H1 (cell line): ENCODE data around the gene CIITA. TPM values are rescaled to one million over a fixed set of nuclear protein-coding genes. Genes with fewer than 3 reads are reported as not detected.

ENCODE experiments used
- CTCF ChIA-PET: fragments of 300-600 bp; sonication (Branson Sonifier 250); formaldehyde crosslinking; loops from one replicate; lab custom pipeline; 2021; ENCODE audit not compliant: partially characterized antibody; lab: Charles Lee
- POLR2A ChIA-PET: fragments of 300-600 bp; sonication (Branson Sonifier 250); formaldehyde crosslinking; loops from one replicate; lab custom pipeline; 2021; ENCODE audit warnings: inconsistent platforms; ENCODE audit not compliant: partially characterized antibody; lab: Charles Lee
- DNase-seq, 2 experiments: peaks; one replicate each; pipeline versions ENCODE4 v3.0.0 to v3.0.0-alpha.2; 2010 to 2022; ENCODE audit warnings: low spot score in 2 of 2, low read depth in 1 of 2, mixed read lengths in 1 of 2
- FAIRE-seq: peaks from 2 replicates; lab custom pipeline; 2011; peaks lifted over from hg19 to GRCh38; lab: Jason Lieb, UNC
- H2AFZ ChIP-seq: 2 replicates; pipeline ENCODE4 v1.8.1; 2012; ENCODE audit warnings: low read length, inconsistent platforms
- H2AK5ac ChIP-seq: 2 replicates; pipeline ENCODE4 v1.6.1; 2013; ENCODE audit warnings: low read depth, low read length
- H2BK120ac ChIP-seq: replicated peaks from 2 replicates; pipeline ENCODE3; 2013; ENCODE audit warnings: low read depth, low read length, inconsistent platforms
- H2BK12ac ChIP-seq: 2 replicates; pipeline ENCODE4 v1.6.1; 2013; ENCODE audit warnings: low read depth, low read length
- H2BK15ac ChIP-seq: 2 replicates; pipeline ENCODE4 v1.6.1; 2013; ENCODE audit warnings: low read length
- H2BK20ac ChIP-seq: 2 replicates; pipeline ENCODE4 v1.6.1; 2013; ENCODE audit warnings: low read length
- H2BK5ac ChIP-seq: 2 replicates; pipeline ENCODE4 v1.6.1; 2013; ENCODE audit warnings: low read depth, low read length
- H3K14ac ChIP-seq: 2 replicates; pipeline ENCODE4 v1.6.1; 2013; ENCODE audit warnings: inconsistent platforms; ENCODE audit not compliant: insufficient read length
- H3K18ac ChIP-seq: 2 replicates; pipeline ENCODE4 v1.6.1; 2013; ENCODE audit warnings: low read length; ENCODE audit errors: extremely low read depth
- H3K23ac ChIP-seq: 2 replicates; pipeline ENCODE4 v1.6.1; 2013; ENCODE audit warnings: inconsistent platforms; ENCODE audit not compliant: insufficient read length
- H3K23me2 ChIP-seq: 2 replicates; pipeline ENCODE4 v1.6.1; 2013; ENCODE audit warnings: low read depth, low read length
- H3K27ac ChIP-seq: 2 replicates; pipeline ENCODE4 v1.6.1; 2011; ENCODE audit warnings: low read depth, low read length, inconsistent platforms
- H3K27me3 ChIP-seq, 4 experiments: replicated peaks in 1 of 4; 1 replicate in 1 of 4; 2 replicates in 3 of 4; pipeline versions ENCODE4 v1.6.1 to v1.8.1; 2011 to 2013; ENCODE audit warnings: low read length in 3 of 4, mild to moderate bottlenecking in 3 of 4, inconsistent platforms in 2 of 4, mixed read lengths in 2 of 4, moderate library complexity in 1 of 4; ENCODE audit not compliant: control insufficient read depth in 3 of 4, insufficient read depth in 3 of 4; ENCODE audit errors: extremely low read depth in 1 of 4
- H3K36me3 ChIP-seq, 4 experiments: 2 replicates each; pipeline versions ENCODE4 v1.6.1 to v1.8.1; 2011 to 2013; ENCODE audit warnings: mild to moderate bottlenecking in 4 of 4, low read length in 3 of 4, moderate library complexity in 2 of 4, control low read depth in 1 of 4, inconsistent platforms in 1 of 4; ENCODE audit not compliant: insufficient read depth in 4 of 4, control insufficient read depth in 2 of 4
- H3K4ac ChIP-seq: replicated peaks from 2 replicates; pipeline ENCODE3; 2013; ENCODE audit warnings: low read length, low read depth, mixed read lengths, inconsistent platforms; ENCODE audit not compliant: insufficient read length
- H3K4me1 ChIP-seq, 4 experiments: replicated peaks in 1 of 4; 1 replicate in 1 of 4; 2 replicates in 3 of 4; pipeline versions ENCODE4 v1.6.1 to v1.8.1; 2011 to 2013; ENCODE audit warnings: low read length in 3 of 4, inconsistent platforms in 2 of 4, mixed read lengths in 1 of 4; ENCODE audit not compliant: insufficient read depth in 4 of 4, control insufficient read depth in 3 of 4
- H3K4me2 ChIP-seq, 2 experiments: 2 replicates each; pipeline versions ENCODE4 v1.6.1 to v1.8.1; 2011 to 2013; ENCODE audit warnings: low read depth in 2 of 2, low read length in 2 of 2, control low read depth in 1 of 2, inconsistent platforms in 1 of 2, mild to moderate bottlenecking in 1 of 2; ENCODE audit not compliant: insufficient read depth in 1 of 2
- H3K4me3 ChIP-seq, 4 experiments: fragments of 200-600, 300-600 bp in 1 of 4; sonication (generic), shearing (Covaris generic), sonication (Bioruptor Twin) in 1 of 4; 2 replicates each; pipeline versions ENCODE4 v1.5.1 to v1.8.1; 2011 to 2016; ENCODE audit warnings: low read length in 4 of 4, low read depth in 3 of 4, control low read depth in 2 of 4, inconsistent platforms in 2 of 4, mild to moderate bottlenecking in 2 of 4, mixed read lengths in 1 of 4, moderate library complexity in 1 of 4; ENCODE audit not compliant: insufficient read depth in 2 of 4; ENCODE audit errors: extremely low read depth in 1 of 4
- H3K56ac ChIP-seq: replicated peaks from 2 replicates; pipeline ENCODE3; 2013; ENCODE audit warnings: low read depth, mild to moderate bottlenecking, mixed read lengths, low read length, inconsistent platforms; ENCODE audit not compliant: insufficient read length
- H3K79me1 ChIP-seq: 2 replicates; pipeline ENCODE4 v1.6.1; 2013; ENCODE audit warnings: low read depth, low read length, control low read depth
- H3K79me2 ChIP-seq, 2 experiments: 2 replicates each; pipeline versions ENCODE4 v1.6.1 to v1.8.1; 2012 to 2013; ENCODE audit warnings: low read length in 2 of 2, mild to moderate bottlenecking in 2 of 2, inconsistent platforms in 1 of 2; ENCODE audit not compliant: insufficient read depth in 2 of 2, control insufficient read depth in 1 of 2
- H3K9ac ChIP-seq, 4 experiments: replicated peaks in 1 of 4; 1 replicate in 1 of 4; 2 replicates in 3 of 4; pipeline versions ENCODE4 v1.6.1 to v1.8.1; 2011 to 2013; ENCODE audit warnings: low read depth in 3 of 4, low read length in 3 of 4, control low read depth in 2 of 4, mild to moderate bottlenecking in 2 of 4, moderate library complexity in 2 of 4, inconsistent platforms in 1 of 4; ENCODE audit errors: extremely low read depth in 1 of 4
- H3K9me3 ChIP-seq, 2 experiments: 2 replicates each; pipeline versions ENCODE4 v1.6.1 to v1.8.1; 2012 to 2013; ENCODE audit warnings: mild to moderate bottlenecking in 2 of 2, moderate library complexity in 2 of 2, control low read depth in 1 of 2, inconsistent platforms in 1 of 2, low read depth in 1 of 2, low read length in 1 of 2, mixed read lengths in 1 of 2; ENCODE audit not compliant: insufficient read depth in 2 of 2
- H4K20me1 ChIP-seq, 2 experiments: replicated peaks in 1 of 2; 2 replicates each; pipeline versions ENCODE3 to v1.8.1; 2011 to 2013; ENCODE audit warnings: inconsistent platforms in 2 of 2, low read length in 2 of 2, mild to moderate bottlenecking in 1 of 2; ENCODE audit not compliant: insufficient read depth in 2 of 2, control insufficient read depth in 1 of 2
- H4K5ac ChIP-seq: 2 replicates; pipeline ENCODE4 v1.6.1; 2013; ENCODE audit warnings: low read length, low read depth, mixed read lengths, inconsistent platforms; ENCODE audit not compliant: insufficient read length
- H4K8ac ChIP-seq: 2 replicates; pipeline ENCODE4 v1.8.0; 2013; ENCODE audit warnings: mild to moderate bottlenecking, moderate library complexity, low read length, inconsistent platforms; ENCODE audit not compliant: insufficient read depth; ENCODE audit errors: extremely low read depth
- H4K91ac ChIP-seq: replicated peaks from 2 replicates; pipeline ENCODE3; 2013; ENCODE audit warnings: low read length, mixed read lengths, inconsistent platforms; ENCODE audit not compliant: insufficient read length
- BACH1 ChIP-seq: IDR thresholded peaks from 2 replicates; pipeline ENCODE4 v1.6.1; 2012; ENCODE audit warnings: low read length, improper control_type of control experiment
- BCL11A ChIP-seq, 2 experiments: IDR thresholded peaks; one replicate each; pipeline ENCODE4 v1.6.1; 2011; ENCODE audit warnings: low read depth in 2 of 2, low read length in 2 of 2, mild to moderate bottlenecking in 2 of 2
- HDAC2 ChIP-seq, 2 experiments: fragments of 300-600 bp in 1 of 2; sonication (generic) in 1 of 2; IDR thresholded peaks; 2 replicates each; pipeline ENCODE4 v1.6.1; 2011 to 2012; ENCODE audit warnings: low read depth in 2 of 2, low read length in 2 of 2, mild to moderate bottlenecking in 2 of 2, moderate library complexity in 2 of 2, borderline replicate concordance in 1 of 2, inconsistent platforms in 1 of 2
- JUND ChIP-seq: IDR thresholded peaks from 2 replicates; pipeline ENCODE4 v1.6.1; 2011; ENCODE audit warnings: mild to moderate bottlenecking, improper control_type of control experiment, low read length
- KDM4A ChIP-seq: IDR thresholded peaks from one replicate; pipeline ENCODE4 v1.7.1; 2012; ENCODE audit warnings: low read depth, mild to moderate bottlenecking, moderate library complexity, low read length, inconsistent platforms; ENCODE audit not compliant: severe bottlenecking
- RFX5 ChIP-seq: IDR thresholded peaks from 2 replicates; pipeline ENCODE4 v1.6.1; 2011; ENCODE audit warnings: low read depth, low read length, improper control_type of control experiment, borderline replicate concordance
- SIRT6 ChIP-seq: IDR thresholded peaks from one replicate; pipeline ENCODE4 v1.7.1; 2012; ENCODE audit warnings: low read length, inconsistent platforms
- WGBS, 2 experiments: shearing (Covaris generic) in 1 of 2; methylation state at CpG; one replicate each; pipeline versions ENCODE4 v1.1.6 to v1.1.7; 2013 to 2015; ENCODE audit warnings: low lambda C conversion rate in 2 of 2, mixed read lengths in 2 of 2, inconsistent platforms in 1 of 2, low coverage in 1 of 2, missing lambda C conversion rate in 1 of 2; ENCODE audit not compliant: insufficient replicate concordance in 2 of 2, insufficient coverage in 1 of 2, insufficient read length in 1 of 2; ENCODE audit errors: extremely low coverage in 1 of 2, missing lambda C conversion rate in 1 of 2; 5-methylcytosine and 5-hydroxymethylcytosine counted together
- polyA plus RNA-seq, 7 experiments: library from polyadenylated mRNA; depleted of rRNA in 3 of 7; stranded (reverse) in 5 of 7; unstranded in 2 of 7; fragments of >200 nt in 5 of 7; fragments of 200-250 nt in 2 of 7; gene quantifications; 1 replicate in 5 of 7; 2 replicates in 1 of 7; 4 replicates in 1 of 7; pipeline versions ENCODE4 v1.2.1 to v1.2.3, GENCODE V29; 2011 to 2013; ENCODE audit warnings: missing spikeins in 2 of 7, mixed read lengths in 2 of 7
- total RNA-seq: library from RNA; stranded (reverse); fragmentation: NEBNext Ultra II Directional; extraction: Animal tissue kit (Norgen Biotek cat#: 25700); gene quantifications from 2 replicates; pipeline ENCODE4 v1.2.1, GENCODE V29; 2021

CIITA gene
- total and polyA plus RNA-seq, 2 of the 8 experiments (the other 6 are each of a cell fraction or from before 2014, with no cell fraction given), result 0.07 to 0.17 TPM

- Histone ChIP-seq H4K8ac (no peak overlapping the region), H3K79me2 (no peaks in the 10 kb centered on the region), H2BK15ac (no peak overlapping the region), H2BK5ac (no peak overlapping the region), H3K56ac (no peak overlapping the region), H2BK12ac (no peak overlapping the region), H2BK20ac (no peak overlapping the region), H3K9me3 (no peaks in the 10 kb centered on the region), H3K23ac (no peak overlapping the region), H3K4ac (no peak overlapping the region), H3K79me1 (no peaks in the 10 kb centered on the region), H4K91ac (no peak overlapping the region), H3K4me1 (peaks cover 0 to 8% (median 0%) of the 10 kb centered on the region in 4 experiments; a peak in 2 of 7 replicates), H3K14ac (no peak overlapping the region), H2AFZ (no peak overlapping the region), H3K4me3 (no peak overlapping the region), H3K27ac (no peak overlapping the region), H2AK5ac (no peak overlapping the region), H4K5ac (no peak overlapping the region), H3K18ac (no peak overlapping the region), H3K9ac (no peak overlapping the region), H3K27me3 (peaks cover 0 to 3% (median 0%) of the 10 kb centered on the region in 4 experiments; a peak in 1 of 7 replicates), H3K36me3 (no peaks in the 10 kb centered on the region), H3K23me2 (no peaks in the 10 kb centered on the region), H2BK120ac (no peak overlapping the region), H3K4me2 (no peak overlapping the region), H4K20me1 (peaks cover 0 to 5% of the 10 kb centered on the region in 2 experiments)
- DNase-seq (no peak), FAIRE-seq (no peak)
- CTCF ChIA-PET, result interaction anchor here (0.9 to 8.1 kb wide), 6 partner anchors 11 to 175 kb away, joined by 3 to 82 read pairs (median 3); no protein-coding TSS in a partner anchor
- 88% methylated on average over 15 of the region's 15 CpGs; no CpG with 5 or more reads in 1 of the 2 experiments for WGBS, 2 experiments
- TF ChIP-seq BCL11A (IDR thresholded peaks at IDR 0.05; ENCODE audit: low read depth in 2 of 2, low read length in 2 of 2) (no peak), KDM4A (no peak), SIRT6 (no peak), RFX5 (no peak), BACH1 (no peak), HDAC2 (IDR thresholded peaks at IDR 0.05; ENCODE audit: borderline replicate concordance in 1 of 2, low read depth in 2 of 2, low read length in 2 of 2) (no peak), JUND (no peak)
- POLR2A ChIA-PET, result no interaction called here
Observed at GRCh38 chr16:10920726-10921427, 43.9 kb downstream of the CIITA start.
